SU-DHL-6 (cell line): ENCODE results near the gene PPM1G.

Experiments
- H2AFZ ChIP-seq: fragments of 200-600 bp; sonication (generic); 2 replicates; pipeline ENCODE4 v1.6.1; 2014; ENCODE audit warnings: low read depth, mild to moderate bottlenecking, moderate library complexity, mixed read lengths, antibody characterized with exemption, low read length; ENCODE audit not compliant: severe bottlenecking
- H3F3A ChIP-seq: fragments of 200-600 bp; shearing (Covaris generic); 2 replicates; pipeline ENCODE4 v1.6.0; 2016; ENCODE audit warnings: antibody characterized with exemption, mild to moderate bottlenecking; ENCODE audit not compliant: insufficient read depth
- H3K27ac ChIP-seq: fragments of 200-600 bp; sonication (generic); 2 replicates; pipeline ENCODE4 v1.5.1; 2016; ENCODE audit warnings: low read depth, mild to moderate bottlenecking, low read length, moderate library complexity, mixed read lengths
- H3K27me3 ChIP-seq: fragments of 200-600 bp; sonication (generic), shearing (Covaris generic); 2 replicates; pipeline ENCODE4 v1.6.0; 2014; ENCODE audit warnings: mild to moderate bottlenecking, low read length
- H3K36me3 ChIP-seq: fragments of 200-600 bp; sonication (generic); 2 replicates; pipeline ENCODE4 v1.6.1; 2014; ENCODE audit warnings: mild to moderate bottlenecking, low read length, mixed read lengths
- H3K4me2 ChIP-seq: fragments of 300-600, 200-600 bp; shearing (Covaris generic), sonication (generic); 2 replicates; pipeline ENCODE4 v1.6.0; 2014; ENCODE audit warnings: low read length, low read depth, mild to moderate bottlenecking; ENCODE audit not compliant: poor library complexity, severe bottlenecking
- H3K4me3 ChIP-seq: fragments of 200-600 bp; sonication (generic); 2 replicates; pipeline ENCODE4 v1.5.1; 2014; ENCODE audit warnings: antibody characterized with exemption, low read length, mild to moderate bottlenecking, mixed read lengths; ENCODE audit not compliant: insufficient read depth, poor library complexity, severe bottlenecking
- H3K79me2 ChIP-seq: fragments of 200-600 bp; sonication (generic); 2 replicates; pipeline ENCODE4 v1.6.1; 2014; ENCODE audit warnings: mild to moderate bottlenecking, low read length, moderate library complexity; ENCODE audit not compliant: insufficient read depth
- H3K9ac ChIP-seq: fragments of 200-600 bp; sonication (generic); 2 replicates; pipeline ENCODE4 v1.7.0; 2014; ENCODE audit warnings: mild to moderate bottlenecking, low read length
- H3K9me2 ChIP-seq: fragments of 200-600 bp; sonication (generic); replicated peaks from 2 replicates; pipeline ENCODE4 v1.6.1; 2014; ENCODE audit warnings: low read length; ENCODE audit not compliant: insufficient read depth
- H3K9me3 ChIP-seq: fragments of 200-600 bp; sonication (generic); 2 replicates; pipeline ENCODE4 v1.6.1; 2014; ENCODE audit warnings: low read length, mixed read lengths; ENCODE audit not compliant: insufficient read depth
- H4K20me1 ChIP-seq: fragments of 200-600 bp; sonication (generic); 2 replicates; pipeline ENCODE4 v1.6.1; 2014; ENCODE audit warnings: low read depth, mild to moderate bottlenecking, antibody characterized with exemption, low read length, moderate library complexity, mixed read lengths
- EZH2phosphoT487 ChIP-seq: fragments of 200-600 bp; sonication (generic), shearing (Covaris generic); conservative IDR thresholded peaks from 2 replicates; pipeline ENCODE4 v1.6.1; 2018; ENCODE audit warnings: mild to moderate bottlenecking, antibody characterized with exemption, low read length, moderate library complexity, mixed read lengths
- TF ChIP-seq, protein P1 (sequence below): fragments of 200-600 bp; sonication (generic); IDR thresholded peaks from one replicate; pipeline ENCODE4 v1.5.1; 2017; ENCODE audit warnings: antibody characterized with exemption, mild to moderate bottlenecking, low read length, moderate library complexity; ENCODE audit not compliant: insufficient read depth, poor library complexity, severe bottlenecking

PPM1G gene

DNA sequence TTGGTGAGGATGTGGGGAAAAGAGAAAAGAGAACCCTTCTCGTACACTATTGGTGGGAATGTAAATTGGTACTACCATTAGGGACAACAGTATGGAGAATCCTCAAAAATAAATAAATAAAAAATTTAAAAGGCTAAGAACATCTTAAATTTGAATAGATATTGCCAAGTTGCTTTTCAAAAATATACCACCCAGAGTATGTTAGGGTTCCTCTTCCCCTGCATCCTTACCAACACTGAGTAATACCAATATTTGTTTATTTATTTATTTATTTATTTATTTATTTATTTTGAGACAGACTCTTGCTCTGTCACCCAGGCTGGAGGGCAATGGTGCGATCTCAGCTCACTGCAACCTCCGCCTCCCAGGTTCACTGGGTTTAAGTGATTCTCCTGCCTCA, 13.6 kb upstream of the PPM1G start:
- no peaks in the 10 kb centered on the region for H3K9me3 ChIP-seq
- no peak overlapping the region for H2AFZ ChIP-seq
- H3K27ac ChIP-seq, result no peak overlapping the region
- H3K9ac ChIP-seq, result no peak overlapping the region
- no peaks in the 10 kb centered on the region for H3K27me3 ChIP-seq
- H3K9me2 ChIP-seq, result no peaks in the 10 kb centered on the region
- no peak overlapping the region for H3K4me3 ChIP-seq
- no peaks in the 10 kb centered on the region for H3K79me2 ChIP-seq
- no peaks in the 10 kb centered on the region for H3K36me3 ChIP-seq
- TF ChIP-seq, protein P1, sequence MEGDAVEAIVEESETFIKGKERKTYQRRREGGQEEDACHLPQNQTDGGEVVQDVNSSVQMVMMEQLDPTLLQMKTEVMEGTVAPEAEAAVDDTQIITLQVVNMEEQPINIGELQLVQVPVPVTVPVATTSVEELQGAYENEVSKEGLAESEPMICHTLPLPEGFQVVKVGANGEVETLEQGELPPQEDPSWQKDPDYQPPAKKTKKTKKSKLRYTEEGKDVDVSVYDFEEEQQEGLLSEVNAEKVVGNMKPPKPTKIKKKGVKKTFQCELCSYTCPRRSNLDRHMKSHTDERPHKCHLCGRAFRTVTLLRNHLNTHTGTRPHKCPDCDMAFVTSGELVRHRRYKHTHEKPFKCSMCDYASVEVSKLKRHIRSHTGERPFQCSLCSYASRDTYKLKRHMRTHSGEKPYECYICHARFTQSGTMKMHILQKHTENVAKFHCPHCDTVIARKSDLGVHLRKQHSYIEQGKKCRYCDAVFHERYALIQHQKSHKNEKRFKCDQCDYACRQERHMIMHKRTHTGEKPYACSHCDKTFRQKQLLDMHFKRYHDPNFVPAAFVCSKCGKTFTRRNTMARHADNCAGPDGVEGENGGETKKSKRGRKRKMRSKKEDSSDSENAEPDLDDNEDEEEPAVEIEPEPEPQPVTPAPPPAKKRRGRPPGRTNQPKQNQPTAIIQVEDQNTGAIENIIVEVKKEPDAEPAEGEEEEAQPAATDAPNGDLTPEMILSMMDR, result no peak
- TF ChIP-seq EZH2phosphoT487, result no peak
- 0 out of 2 replicates have a peak, but pooled peaks cover 3% of the 10 kb centered on the region for H3F3A ChIP-seq
- H3K4me2 ChIP-seq, result no peak overlapping the region
- H4K20me1 ChIP-seq, result no peaks in the 10 kb centered on the region

DNA sequence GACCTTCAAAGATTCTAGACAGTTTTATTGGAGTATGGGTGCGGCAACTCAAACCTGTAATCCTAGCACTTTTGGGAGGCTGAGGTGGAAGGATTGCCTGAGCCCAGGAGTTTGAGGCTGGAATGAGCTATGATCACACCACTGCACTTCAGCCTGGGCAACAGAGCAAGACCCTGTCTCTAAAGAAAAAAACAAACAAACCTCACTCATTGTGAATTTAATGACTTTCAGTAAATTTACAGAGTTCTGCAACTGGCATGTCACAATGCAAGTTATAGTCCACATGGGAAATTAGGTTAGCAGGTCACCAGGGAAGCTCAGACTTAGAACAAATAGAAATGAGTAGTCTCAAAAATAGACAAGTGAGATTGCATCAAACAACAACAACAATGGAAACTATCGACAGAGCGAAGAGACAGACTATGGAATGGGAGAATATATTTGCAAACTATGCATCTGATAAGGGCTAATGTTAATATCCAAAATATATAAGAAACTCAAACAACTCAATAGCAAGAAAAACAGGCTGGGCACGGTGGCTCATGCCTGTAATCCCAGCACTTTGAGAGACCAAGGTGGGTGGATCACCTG, 12.4 kb upstream of the PPM1G start:
- no peaks in the 10 kb centered on the region for H4K20me1 ChIP-seq
- H2AFZ ChIP-seq, result no peak overlapping the region
- TF ChIP-seq, protein P1, result no peak
- no peak for TF ChIP-seq EZH2phosphoT487
- no peak overlapping the region for H3K4me2 ChIP-seq
- no peaks in the 10 kb centered on the region for H3K79me2 ChIP-seq
- no peaks in the 10 kb centered on the region for H3K36me3 ChIP-seq
- no peaks in the 10 kb centered on the region for H3K27me3 ChIP-seq
- no peaks in the 10 kb centered on the region for H3K9me3 ChIP-seq
- H3F3A ChIP-seq, result 0 out of 2 replicates have a peak, but pooled peaks cover 3% of the 10 kb centered on the region
- H3K27ac ChIP-seq, result no peak overlapping the region
- no peak overlapping the region for H3K4me3 ChIP-seq
- H3K9ac ChIP-seq, result no peak overlapping the region
- no peaks in the 10 kb centered on the region for H3K9me2 ChIP-seq

DNA sequence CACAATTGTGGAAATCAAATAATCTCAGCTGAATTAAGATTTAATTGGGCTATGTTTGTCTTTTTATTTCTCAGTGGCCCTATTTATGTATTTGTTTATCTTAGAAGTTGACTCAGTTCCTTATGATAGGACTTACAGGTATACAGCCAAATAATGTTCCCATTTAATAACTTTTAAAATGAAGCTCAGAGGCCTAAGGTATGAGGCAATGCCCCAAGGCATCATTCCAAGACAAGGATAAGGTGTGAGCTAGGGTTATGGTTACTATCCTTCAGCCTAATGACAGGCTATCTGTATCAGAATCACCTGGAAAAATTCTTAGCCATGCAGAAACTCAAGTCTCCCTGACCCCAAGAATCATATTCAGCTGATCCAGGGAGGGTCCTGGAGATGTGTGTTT, 11.6 kb upstream of the PPM1G start:
- H3K4me3 ChIP-seq, result no peak overlapping the region
- H3F3A ChIP-seq, result 0 out of 2 replicates have a peak, but pooled peaks cover 3% of the 10 kb centered on the region
- H2AFZ ChIP-seq, result no peak overlapping the region
- no peaks in the 10 kb centered on the region for H3K36me3 ChIP-seq
- H3K79me2 ChIP-seq, result no peaks in the 10 kb centered on the region
- no peak overlapping the region for H3K9ac ChIP-seq
- H3K4me2 ChIP-seq, result no peak overlapping the region
- TF ChIP-seq, protein P1, result no peak
- no peak for TF ChIP-seq EZH2phosphoT487
- no peak overlapping the region for H3K27ac ChIP-seq
- no peaks in the 10 kb centered on the region for H3K9me2 ChIP-seq
- no peaks in the 10 kb centered on the region for H3K27me3 ChIP-seq
- no peaks in the 10 kb centered on the region for H4K20me1 ChIP-seq
- H3K9me3 ChIP-seq, result no peaks in the 10 kb centered on the region
